HG03460 (cell line): ENCODE results near the gene PTTG1IP.

Experiments
- ATAC-seq: cut with Tn5 transposase; IDR thresholded peaks from one replicate; pipeline ENCODE4 v1.9.1; 2021; ENCODE audit not compliant: unreplicated experiment

Gene PTTG1IP

GRCh38 chr21:44909719-44910118, 36.2 kb upstream of the PTTG1IP start:
- no peak for ATAC-seq

- no peak for ATAC-seq
These were observed 35.4 kb upstream of the PTTG1IP start for GRCh38 chr21:44908908-44909307.

- ATAC-seq, result no peak
These were observed 34.7 kb upstream of the PTTG1IP start for GRCh38 chr21:44907966-44908895.

DNA sequence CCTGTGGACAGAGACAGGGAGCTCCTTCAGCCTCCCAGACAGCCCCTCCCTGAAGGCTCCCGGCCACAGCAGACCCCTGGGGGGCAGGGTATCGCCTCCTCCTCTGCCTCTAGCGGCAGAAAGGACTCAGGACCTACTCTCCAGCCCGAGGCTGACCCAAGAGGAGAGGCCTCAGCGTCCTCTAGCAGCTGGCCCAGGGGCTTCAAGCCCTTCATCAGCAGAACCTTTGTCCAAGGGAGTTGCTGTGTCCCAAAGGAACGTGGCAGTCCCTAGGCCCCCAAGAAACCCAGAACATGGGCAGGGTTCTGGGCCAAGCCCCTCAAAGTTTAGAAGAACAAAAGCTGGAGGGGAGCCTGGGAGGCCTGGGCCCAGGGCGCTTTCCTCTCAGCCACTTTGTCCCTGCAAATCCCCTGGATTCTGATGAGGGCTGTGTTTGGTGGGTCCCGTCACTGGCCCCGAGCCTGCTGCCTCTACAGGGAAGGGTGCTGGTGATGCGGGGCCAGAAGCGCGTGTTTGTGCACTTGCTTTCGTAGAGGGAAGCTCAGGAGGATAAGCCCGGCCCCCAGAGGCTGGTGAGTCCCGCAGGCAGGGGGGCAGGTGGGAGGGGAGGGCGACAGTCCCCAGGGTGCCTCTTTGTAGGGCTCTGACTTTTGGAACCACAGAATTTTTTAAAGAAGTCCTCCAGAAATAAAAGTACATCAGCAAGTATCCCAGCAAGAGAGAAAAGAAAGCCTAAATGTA, 33.9 kb upstream of the PTTG1IP start:
- ATAC-seq, result no peak

GRCh38 chr21:44905728-44906090, 32.2 kb upstream of the PTTG1IP start:
- ATAC-seq, result no peak

DNA sequence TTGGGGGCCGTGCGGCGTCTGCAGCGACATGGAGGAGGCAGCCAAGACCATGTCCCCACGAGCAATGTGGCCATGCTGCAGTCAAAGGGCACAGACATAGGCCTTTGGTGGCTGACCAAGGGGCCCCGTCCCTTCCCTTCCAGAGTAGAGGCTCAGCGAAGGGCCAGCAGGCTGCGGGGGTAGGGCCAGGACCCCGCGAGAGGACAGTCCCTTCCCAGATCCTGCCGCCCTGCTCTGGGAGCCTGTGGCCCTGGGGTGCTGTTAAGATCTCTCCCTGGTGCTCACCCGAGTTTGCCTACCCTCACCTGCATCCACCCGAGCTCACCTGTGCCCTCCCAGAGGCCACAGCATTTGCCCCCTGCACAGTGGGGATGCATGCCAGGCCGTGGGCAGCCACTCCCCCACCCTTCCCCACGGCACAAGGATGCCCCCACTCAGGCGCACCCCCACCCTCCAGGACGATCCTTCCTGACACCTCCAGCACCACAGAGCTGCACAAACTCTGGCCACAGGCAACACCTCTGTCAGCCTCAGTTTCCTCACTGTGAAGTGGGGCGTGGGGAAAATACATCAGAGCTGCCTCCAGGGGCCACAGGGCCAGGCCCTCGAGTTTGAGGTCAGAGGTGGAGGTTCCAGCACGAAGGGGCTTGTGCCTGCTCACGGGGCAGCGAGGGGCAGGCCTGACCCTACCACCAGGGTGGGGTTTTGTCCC, 31.7 kb upstream of the PTTG1IP start:
- no peak for ATAC-seq

DNA sequence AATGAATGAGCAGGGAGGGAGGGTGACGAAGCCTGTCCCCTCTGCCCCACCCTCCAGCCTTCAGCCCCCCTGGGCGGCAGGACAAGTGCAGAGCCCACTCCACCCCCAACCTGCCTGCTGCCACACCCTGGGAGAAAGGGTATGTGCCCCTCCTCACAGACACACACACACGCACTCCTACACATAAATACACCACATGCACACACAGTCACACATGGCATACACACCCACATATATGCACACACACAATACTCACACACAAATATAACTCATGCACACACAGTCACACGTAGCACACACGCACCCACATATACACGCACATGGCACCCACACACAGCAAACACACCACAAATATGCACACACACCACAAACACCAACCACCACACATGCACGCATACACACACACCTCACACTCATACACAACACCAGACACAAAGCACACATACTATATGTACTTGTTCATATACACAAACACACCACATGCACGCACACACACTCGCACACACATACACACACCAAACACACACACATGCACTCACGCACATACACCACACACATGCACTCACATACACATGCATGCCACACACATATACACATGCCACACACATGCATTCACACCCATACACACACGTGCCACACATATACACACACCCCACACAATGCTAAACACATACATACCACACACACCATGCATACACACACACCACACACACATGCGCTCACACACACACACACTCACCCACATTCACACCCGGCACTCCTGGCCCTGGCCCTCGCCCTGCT, 30.8 kb upstream of the PTTG1IP start:
- no peak for ATAC-seq

DNA sequence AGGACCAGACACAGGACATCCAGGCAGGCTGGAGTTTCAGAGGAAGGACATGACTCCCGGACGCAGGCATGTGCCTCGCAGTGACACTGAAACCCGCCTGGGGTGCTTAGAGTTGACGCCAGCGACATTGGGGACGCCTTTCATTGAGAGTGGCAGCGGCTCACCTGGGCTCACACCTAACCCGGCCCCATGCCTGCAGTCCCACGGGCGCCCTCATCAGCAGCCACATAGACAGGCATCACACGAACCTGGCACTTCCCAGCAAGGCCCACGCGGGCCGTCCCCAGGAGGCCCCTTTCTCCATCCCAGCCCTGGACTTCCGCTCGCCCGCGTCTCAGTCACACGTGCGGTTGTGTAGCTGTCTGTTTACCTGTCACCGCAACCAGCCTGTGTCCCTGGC, 30.2 kb upstream of the PTTG1IP start:
- no peak for ATAC-seq

DNA sequence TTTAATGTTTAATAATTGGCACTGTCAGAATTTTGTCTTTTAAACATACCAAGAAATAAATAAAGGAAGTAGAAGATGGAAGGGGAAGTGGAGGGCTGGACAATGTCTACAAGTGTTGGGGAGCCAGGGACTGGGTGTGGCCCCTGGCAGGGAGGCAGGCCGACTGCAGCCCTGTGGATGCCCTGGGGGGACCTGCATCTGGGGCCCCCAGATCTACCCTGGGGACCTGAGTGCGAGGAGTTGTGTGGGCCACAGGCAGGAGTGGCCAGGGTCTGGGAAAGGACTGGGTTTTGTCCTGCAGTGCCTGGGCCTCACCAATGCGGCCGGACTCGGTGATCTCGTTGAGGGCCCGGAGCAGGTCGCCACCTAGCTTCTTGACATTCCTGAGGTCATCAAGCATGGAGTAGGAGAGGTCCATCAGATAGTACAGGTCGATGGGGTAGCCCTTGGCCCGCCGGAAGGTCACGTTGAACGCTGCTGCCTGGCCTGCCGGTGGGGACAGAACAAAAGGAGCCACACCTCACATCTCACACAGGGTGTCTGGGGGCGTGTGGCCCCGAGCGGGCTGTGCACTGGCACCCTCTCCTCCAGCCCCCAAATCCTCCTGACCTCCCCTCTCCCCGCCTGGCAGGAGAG, 29.7 kb upstream of the PTTG1IP start:
- no peak for ATAC-seq

GRCh38 chr21:44902268-44903049, 29.0 kb upstream of the PTTG1IP start:
- no peak for ATAC-seq

DNA sequence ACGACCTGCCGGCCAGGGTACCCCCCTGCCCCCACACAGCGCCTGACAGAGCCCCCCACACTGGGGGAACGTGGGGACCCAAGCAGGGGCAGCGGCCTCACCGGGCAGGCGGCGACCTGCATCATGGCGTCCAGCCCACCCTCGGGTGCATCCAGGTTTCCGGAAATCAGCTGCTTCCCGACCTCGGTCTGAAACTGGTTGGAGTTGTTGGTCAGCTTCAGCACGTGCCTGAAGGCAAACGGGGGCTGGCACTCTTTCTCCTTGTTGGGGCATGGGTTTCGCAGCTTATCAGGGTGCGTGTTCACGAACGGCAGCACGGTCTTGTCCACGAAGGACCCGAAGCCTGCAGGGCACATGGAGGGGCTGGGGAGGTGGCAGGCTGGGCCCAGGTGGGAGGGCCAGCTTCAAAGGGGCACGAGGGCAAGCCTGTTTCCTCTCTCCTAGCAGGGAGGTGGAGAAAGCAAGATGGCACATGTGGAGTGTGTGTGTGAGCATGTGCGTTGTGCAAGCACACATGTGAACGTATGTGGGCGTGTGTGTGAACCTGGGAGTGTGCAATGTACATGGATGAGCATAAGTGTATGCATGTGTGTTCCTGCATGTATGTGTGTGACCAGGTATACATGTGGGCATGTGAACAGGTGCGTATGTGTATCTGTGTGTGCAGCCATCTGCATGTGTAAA, 28.0 kb upstream of the PTTG1IP start:
- ATAC-seq, result no peak

DNA sequence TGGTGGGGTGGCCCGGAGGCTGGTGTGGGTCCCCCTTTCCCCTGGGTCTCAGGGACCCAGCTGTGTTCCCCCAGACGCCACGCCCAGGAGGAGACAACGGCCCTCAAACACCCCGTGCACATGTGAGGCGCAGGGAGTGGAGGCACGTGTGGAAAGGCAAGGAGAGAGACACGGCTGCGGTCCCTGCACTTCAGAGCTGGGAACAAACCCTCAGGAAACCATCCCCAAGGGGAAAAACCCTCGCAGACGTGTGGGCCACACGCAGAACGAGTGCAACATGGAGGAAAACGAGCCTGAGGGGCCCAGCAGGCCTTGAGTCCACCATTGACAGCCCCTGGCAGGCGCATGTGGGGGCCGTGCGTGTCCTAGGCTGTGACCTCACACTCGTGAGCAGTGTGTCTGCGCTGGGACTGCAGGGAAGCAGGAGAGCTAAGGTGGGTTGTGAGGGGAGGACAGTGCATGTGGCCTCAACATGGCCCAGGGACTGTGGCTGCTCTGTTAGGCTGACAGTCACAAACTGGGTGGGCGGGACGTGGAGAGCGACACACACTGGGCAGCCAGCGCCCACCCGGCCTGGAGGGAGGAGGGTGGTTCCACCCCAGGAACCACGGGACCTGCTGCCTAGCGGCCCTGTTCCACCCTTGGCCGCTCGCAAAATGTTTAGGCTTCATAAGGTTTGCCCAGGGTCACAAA, 27.2 kb upstream of the PTTG1IP start:
- ATAC-seq, result no peak

DNA sequence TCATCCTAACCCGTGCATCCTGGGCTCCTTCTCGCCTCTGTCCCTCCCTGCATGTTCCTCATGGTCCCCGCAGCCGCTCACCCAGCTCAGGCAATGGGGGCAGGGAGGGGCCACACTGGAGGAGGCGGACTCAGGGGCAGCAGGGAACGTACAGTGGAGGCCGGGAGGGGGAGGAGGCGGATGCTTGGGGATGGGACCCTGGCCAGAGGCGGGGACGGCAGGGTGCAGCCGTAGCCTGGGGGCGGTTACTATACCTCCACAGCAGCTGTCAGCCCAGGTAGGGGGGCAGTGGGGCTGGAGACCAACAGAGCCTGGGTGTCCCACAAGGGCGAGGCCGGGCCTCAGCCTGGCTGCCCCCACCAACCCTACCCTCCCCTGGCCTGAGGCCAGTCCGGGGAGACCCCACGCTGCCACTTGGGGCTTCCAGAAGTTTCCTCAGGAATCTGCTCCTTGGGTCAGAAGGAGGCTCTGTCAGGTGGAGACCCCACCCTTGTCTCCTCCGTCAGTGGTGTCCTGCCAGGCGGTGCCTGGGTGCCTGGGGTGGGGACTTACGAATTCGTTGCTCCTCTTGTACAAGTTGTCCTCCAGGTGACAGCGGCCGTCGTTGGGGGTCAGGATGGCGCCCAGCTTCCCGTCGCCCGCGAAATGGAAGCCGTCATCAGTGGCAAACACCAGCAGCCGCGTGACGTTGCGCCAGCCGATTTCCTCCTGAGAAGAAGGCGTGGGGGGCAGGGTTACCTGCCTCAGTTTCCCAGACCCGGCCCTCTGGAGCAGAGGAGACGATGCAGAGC, 26.5 kb upstream of the PTTG1IP start:
- ATAC-seq, result no peak

DNA sequence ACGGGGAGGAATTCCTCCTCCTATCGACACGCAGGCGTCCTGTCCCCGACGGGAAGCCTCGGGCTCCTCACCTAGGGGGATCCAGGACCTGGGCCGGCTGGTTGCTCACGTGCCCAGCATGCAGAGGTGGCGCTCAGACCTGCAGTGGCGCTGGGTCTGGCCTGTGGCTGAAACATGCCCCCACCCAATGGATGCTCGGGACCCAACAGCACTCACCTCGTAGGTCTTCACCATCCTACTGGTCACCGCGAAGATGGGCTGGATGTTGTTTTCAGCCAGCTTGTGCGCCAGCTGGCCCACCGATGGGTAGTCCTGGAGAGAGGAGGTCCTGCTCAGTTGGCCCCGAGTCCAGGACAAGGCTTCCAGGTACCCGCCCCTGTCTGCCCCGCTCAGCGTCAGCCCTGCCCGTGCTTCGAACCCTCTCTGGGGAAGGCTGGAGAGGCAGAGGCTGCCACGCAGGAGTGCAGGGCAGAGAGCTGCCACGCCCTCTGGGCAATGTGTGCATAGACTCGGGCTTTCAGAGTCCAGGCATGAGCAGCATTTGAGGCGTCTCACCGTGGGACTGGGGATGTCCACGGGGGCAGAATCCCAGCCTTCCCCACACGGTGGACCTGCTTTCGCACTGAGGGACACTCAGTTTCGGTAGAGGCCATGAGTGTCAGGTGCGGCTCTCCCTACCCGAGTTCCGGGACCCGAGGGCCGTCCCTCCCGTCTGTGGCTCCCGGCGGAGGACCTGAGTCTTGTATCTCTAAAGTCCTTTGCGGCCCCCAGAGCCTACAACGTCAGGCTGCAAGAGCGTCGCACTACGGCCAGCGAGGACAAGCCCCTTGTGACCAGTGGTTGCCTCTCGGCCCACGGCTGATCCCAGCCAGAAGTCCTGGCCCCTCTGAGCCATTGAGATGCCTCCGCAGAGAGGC, 25.6 kb upstream of the PTTG1IP start:
- no peak for ATAC-seq

- ATAC-seq, result no peak
These were observed 24.6 kb upstream of the PTTG1IP start for GRCh38 chr21:44898011-44898488.

GRCh38 chr21:44897326-44898010, 24.0 kb upstream of the PTTG1IP start:
- ATAC-seq, result no peak
